GM18508 (cell line): ENCODE results near the gene CLSTN2.
A peak's percentile ranks its signal among the peaks of the same experiment; 100 is the strongest.

ENCODE experiments used
- ATAC-seq: cut with Tn5 transposase; IDR thresholded peaks from one replicate; pipeline ENCODE4 v1.9.1; 2021; ENCODE audit warnings: moderate number of reproducible peaks; ENCODE audit not compliant: insufficient read depth, unreplicated experiment

Gene CLSTN2

GRCh38 chr3:140510303-140510861 is 575.4 kb downstream of the CLSTN2 start:
- ATAC-seq, result no peak

DNA sequence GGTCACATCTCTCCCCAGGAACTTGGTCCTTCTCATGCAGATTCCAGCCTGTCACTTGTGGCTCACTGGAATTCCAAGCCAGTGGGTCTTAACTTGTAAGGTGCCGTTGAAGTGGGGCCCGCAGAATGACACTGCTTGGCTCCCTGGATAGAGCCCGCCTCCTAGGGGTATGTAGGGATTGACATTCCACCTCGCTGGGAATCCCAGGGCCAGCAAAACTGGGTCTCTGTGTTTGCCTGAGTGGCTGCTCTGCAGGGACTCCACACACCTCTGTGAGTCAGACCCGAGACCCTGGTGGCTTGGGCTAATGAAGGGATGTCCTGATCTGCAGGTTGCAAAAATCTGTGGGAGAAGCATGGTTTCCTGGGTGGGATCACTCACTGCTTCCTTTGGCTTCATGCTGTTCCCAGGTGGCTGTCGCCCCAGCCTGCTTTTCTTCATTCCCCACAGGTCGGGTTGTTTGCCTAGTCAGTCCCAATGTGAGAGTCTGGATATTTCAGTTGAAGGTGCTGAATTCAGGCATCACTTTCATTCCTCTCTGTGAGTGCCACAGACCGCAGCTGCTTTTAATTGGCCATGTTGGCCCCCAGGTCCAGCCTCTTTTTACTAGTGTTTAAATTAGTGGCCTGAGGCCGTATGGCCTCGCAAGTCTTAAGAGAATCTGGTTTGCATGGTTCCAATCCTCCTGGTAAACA is 586.9 kb downstream of the CLSTN2 start:
- no peak for ATAC-seq

GRCh38 chr3:140522653-140523380 is 587.8 kb downstream of the CLSTN2 start:
- ATAC-seq, result no peak

GRCh38 chr3:140523600-140523999 is 588.6 kb downstream of the CLSTN2 start:
- no peak for ATAC-seq

- ATAC-seq, result no peak
Measured at GRCh38 chr3:140527156-140527555, 592.2 kb downstream of the CLSTN2 start.

DNA sequence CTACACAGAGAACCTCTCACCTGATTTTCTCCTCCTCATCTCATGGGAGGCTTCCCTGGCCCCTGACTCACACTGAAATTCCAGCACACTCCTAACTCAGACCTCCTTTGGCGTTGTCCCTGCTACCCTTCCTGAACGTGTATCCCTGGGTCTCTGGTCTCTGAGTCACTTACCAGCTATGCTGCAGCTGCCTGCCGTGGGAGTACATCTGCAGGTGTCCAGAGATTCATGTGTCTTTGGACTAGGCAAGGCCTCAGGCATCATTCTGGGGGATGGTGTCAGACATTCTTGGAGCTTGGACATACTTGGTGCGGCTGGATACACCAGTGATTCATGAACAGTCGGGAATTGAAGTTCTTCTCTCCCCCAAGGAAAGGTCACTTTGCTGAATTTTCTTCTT is 594.1 kb downstream of the CLSTN2 start:
- ATAC-seq, result no peak

- no peak for ATAC-seq
Measured at GRCh38 chr3:140529558-140529957, 594.6 kb downstream of the CLSTN2 start.

DNA sequence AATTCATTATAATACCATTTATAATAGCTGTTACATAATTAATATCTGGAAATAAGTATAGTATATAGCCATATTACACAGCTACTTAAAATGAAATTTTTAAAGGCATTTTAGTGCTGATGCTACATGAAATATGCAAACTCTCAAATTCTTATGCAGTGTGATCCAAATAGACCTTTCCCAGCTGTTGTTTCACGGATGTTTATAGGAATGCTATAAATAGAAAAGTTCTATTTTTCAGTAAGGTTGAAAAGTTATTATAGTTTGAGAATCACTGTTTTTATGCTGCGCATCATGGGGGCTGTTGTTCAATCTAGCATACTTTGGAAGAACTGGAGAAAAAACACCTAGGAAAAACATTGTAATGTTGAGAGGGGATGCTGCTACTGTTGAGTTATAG is 595.1 kb downstream of the CLSTN2 start:
- ATAC-seq, result no peak

DNA sequence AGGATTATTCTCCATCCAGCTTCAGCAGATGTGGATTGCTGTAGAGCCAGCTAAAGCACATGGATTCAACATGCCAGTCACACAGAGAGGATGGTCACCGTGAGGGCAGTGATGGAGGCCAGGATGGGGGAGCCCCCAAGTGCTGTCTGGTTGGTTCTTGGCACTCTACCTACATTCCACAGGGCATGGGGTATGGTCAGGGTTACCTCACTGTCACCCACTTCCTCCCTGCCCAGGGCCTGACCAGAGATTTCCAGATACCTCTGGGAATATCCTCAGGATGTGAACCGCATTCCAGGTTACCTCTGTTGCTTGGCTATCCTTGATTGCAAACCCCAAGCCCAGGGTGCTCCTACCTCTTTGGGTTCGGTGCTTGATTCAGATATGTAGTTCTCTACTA is 595.6 kb downstream of the CLSTN2 start:
- no peak for ATAC-seq

- no peak for ATAC-seq
Measured at GRCh38 chr3:140532793-140533330, 597.9 kb downstream of the CLSTN2 start.

GRCh38 chr3:140536926-140537726 is 602.1 kb downstream of the CLSTN2 start:
- no peak for ATAC-seq

DNA sequence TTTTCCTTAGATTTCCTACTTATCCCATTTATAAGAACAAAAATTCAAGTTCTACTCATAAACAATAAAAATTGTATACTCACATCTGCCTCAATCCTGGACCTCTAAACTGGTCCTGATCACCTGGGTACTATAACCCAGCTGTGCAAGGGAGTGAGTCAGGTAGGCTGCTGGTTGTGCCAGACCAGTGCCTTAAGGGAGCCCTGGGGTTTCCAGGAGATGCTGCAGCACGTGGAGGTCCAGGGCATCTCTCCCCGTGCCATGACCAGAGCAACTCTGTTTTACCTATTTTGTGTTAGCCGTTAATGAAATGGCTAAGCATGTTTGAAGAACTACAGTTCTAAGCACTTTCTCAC is 602.7 kb downstream of the CLSTN2 start:
- ATAC-seq, result no peak

DNA sequence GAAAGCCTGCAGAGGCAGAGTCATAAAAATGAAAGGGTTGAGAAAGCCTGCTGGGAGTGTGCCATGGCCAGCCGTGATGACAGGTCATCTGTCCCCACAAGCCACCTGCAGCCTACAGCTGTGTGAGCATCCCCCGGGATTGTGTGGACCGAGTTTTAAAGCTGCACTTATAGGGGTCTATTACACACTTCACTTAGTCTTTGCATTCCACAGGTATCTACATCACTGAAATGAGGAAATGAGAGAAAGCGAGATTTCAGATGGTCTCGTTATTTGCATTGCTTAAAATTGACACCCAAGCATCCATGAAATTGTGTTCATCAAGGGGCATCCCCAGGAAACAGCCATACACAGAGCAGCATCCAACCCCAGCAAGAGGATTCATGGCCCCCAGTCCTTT is 605.3 kb downstream of the CLSTN2 start:
- ATAC-seq, result peak; percentile 68

- no peak for ATAC-seq
Measured at GRCh38 chr3:140541975-140542653, 607.1 kb downstream of the CLSTN2 start.

- no peak for ATAC-seq
Measured at GRCh38 chr3:140545197-140545596, 610.2 kb downstream of the CLSTN2 start.

- ATAC-seq, result no peak
Measured at GRCh38 chr3:140545756-140546155, 610.8 kb downstream of the CLSTN2 start.

- ATAC-seq, result no peak
Measured at GRCh38 chr3:140546649-140547048, 611.7 kb downstream of the CLSTN2 start.

GRCh38 chr3:140552403-140552802 is 617.4 kb downstream of the CLSTN2 start:
- no peak for ATAC-seq

- ATAC-seq, result no peak
Measured at GRCh38 chr3:140552898-140553297, 617.9 kb downstream of the CLSTN2 start.

DNA sequence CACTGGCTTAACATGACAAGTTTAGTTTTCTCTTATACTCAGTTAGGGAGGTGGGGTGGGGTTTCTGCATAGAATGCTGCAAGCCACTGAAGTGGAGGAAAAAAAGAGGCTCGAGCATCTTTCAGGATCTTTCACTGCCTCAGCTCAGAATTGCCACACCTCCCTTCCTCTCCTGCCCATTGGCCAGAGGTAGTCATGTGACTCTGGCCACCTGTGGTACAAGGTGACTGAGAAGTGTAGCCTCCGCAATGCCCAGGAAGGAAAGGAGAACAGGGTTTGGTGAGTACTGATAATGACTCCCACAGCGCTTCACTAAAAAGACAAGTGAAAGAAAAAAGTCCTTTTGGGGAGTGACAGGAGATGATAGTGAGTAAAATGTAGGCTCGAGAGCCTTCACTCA is 618.6 kb downstream of the CLSTN2 start:
- ATAC-seq, result no peak
